Measurements from ENCODE around the gene ARHGAP10.

DNA sequence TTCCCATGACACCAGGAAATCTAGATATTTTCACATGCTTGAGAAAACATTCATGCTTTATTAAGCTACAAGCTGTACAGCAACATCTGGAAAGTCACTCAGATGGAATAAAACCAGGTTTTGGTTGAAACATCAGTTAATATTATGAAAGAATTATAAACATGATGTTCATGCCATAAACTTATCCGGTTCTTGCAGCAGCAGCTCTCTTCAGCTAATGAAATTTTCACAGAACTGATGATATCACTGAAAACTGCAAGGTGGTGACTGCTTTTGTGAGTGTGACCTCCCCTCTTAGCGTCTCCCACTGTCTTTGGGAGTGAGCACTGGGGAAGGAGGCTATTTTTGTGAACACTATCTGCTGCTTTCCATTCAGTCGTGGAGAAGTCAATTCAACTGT lies 56.9 kb downstream of the ARHGAP10 start:
- TF ChIP-seq, protein P1, sequence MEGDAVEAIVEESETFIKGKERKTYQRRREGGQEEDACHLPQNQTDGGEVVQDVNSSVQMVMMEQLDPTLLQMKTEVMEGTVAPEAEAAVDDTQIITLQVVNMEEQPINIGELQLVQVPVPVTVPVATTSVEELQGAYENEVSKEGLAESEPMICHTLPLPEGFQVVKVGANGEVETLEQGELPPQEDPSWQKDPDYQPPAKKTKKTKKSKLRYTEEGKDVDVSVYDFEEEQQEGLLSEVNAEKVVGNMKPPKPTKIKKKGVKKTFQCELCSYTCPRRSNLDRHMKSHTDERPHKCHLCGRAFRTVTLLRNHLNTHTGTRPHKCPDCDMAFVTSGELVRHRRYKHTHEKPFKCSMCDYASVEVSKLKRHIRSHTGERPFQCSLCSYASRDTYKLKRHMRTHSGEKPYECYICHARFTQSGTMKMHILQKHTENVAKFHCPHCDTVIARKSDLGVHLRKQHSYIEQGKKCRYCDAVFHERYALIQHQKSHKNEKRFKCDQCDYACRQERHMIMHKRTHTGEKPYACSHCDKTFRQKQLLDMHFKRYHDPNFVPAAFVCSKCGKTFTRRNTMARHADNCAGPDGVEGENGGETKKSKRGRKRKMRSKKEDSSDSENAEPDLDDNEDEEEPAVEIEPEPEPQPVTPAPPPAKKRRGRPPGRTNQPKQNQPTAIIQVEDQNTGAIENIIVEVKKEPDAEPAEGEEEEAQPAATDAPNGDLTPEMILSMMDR (IDR thresholded peaks at IDR 0.05) = no peak
- no peak for TF ChIP-seq EZH2 (IDR thresholded peaks at IDR 0.05; ENCODE audit: borderline replicate concordance, insufficient read depth, low read depth, low read length, poor library complexity, severe bottlenecking)

Data from B cell (primary cell).